HG02852 (cell line): ENCODE results near the gene SFRP2.

Experiments
- ATAC-seq: cut with Tn5 transposase; IDR thresholded peaks from one replicate; pipeline ENCODE4 v1.9.1; 2021; ENCODE audit warnings: mild to moderate bottlenecking, moderate library complexity; ENCODE audit not compliant: unreplicated experiment

The SFRP2 gene

DNA sequence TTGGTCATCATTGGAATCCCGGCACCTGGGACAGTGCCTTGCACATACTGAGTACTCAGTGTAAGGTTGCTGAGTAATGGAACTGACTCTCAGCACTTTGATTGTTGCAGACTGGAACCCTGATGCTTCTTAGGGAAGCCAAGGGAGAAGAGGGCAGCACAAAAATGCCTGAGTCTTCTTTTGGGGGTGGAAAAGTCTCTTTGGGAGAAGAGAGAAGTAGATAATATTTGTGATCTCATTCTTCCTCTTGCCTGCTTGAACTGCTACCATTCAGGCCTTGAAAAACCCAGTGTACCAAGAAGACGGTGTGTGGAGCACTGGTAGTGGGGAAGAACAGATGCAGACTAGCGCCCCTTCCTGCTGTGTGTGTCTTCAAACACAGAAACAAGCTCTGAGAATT lies 12.3 kb downstream of the SFRP2 start:
- ATAC-seq: no peak

DNA sequence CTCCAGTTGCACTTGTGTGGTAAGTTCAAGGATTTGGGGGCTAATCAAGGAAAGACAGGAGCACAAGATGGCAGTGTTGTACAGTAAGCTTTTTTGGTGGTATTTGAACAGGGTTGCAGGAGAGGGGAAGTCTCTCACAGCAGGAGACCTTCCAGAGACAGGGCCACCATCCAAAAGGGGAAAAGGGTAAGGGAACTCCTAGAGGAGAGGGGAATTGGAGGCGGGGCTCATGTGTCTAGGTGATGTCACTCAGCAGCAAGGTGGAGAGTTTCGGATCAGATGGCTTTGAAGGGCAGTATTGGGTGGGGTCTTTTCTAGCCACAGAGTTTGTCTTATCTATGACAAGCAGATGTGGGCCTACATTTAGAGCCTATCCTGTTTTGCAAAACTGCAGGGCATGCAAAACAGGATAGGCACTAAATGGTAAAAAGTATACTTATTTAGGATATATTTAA lies 15.6 kb downstream of the SFRP2 start:
- ATAC-seq: no peak

DNA sequence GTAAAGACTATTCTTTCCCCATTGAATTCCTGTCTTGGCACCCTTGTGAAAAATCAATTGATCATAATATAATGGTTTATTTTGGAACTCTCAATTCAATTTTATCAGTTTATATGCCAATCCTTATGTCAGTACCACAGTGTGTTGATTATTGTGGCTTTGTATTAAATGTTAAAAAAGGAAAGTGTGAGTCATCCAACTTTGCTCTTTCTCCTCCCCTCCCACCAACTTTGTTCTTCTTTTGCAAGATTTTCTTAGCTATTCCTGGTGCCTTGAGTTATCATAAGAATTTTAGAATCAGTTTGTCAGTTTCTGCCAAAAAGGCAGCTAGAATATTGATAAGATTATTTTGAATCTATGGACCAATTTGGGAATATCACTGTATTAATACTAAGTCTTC lies 17.8 kb downstream of the SFRP2 start:
- ATAC-seq: no peak

DNA sequence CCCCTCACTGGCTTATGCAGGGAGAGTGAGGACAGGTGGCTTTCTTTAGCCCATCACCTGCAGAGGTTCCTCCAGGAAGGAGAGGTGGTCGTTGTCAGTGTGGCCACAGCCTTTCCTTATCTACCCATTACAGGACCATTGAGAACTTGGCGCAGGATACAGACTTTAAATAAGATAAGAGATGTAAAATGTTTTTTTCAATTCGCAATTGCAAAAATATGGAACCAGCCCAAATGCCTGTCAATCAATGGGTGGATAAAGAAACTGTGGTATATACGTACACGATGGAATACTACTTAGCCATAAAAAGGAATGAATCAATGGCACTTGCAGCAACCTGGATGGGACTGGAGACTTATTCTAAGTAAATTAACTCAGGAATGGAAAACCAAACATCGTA lies 22.1 kb downstream of the SFRP2 start:
- ATAC-seq: no peak

DNA sequence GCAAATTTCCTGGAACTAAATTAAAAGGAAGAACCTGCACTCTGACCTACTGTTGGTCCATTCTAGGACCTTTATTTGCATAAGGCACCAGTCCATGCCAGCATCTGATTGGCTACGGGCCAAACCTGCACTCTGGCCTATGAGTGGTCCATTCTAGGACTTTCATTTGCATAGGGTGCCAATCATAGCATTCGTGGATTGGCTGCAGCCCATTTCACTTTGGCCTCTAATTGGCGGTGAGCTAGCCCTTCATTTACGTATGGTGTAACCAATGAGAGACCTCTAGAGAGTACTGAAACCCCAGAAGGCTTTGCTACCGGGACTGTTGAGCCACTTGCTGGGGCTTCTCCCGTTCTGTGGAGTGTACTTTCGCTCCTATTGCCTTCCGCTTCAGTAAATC lies 23.0 kb downstream of the SFRP2 start:
- no peak for ATAC-seq

DNA sequence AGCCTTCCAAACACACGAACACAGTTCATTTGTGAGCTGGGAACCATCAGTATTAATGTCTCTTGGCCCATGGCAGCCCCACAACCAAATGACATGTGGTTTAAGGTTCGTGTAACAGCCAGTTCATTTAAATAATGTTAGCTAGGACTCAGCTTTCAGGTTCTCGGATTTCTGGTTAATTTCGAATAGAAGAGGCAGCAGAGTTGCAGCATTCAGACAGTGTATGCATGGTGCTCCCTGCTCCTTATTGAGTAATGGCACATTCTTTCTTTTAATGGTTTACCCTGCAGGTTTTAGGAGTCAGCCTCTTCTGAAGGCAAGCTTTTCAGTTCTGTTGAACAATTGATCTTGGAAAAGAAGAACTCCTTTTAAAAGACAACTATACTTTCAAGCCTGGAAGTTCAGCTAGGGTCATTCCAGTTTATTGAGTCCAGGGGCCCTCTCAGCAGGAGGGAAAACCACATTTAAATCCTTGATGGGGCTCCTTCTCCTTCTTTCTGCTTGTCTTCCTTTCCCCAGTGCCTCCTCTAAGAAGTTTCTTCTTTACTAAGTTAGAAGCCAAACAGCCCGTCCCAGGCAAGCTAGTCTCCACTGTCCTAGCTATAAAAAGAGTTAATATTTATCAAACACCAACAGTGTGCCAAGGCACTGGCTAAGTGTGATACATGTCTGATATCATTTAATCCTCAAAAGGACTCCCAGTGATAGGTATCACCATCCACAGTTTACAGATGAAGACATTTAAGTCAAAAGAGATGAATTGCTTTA lies 24.1 kb downstream of the SFRP2 start:
- ATAC-seq: no peak

DNA sequence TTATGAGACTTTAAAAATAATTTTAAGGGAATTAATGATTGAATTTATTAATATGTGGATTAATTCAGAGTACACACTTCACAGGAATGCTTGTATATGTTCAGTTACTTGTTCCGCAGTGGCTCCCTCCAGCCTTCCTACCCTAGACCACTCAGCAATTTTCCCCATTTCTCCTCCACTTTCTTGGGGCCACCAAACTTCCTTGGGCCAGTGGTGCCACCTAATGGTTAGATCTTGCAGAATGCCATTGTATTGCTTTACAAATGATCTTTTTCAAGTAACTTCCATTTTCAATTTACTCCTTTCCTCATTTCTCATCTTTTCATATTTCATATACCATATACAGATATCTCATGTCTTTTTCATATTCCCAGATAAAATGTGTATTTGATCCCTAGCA lies 25.5 kb downstream of the SFRP2 start:
- ATAC-seq: no peak

DNA sequence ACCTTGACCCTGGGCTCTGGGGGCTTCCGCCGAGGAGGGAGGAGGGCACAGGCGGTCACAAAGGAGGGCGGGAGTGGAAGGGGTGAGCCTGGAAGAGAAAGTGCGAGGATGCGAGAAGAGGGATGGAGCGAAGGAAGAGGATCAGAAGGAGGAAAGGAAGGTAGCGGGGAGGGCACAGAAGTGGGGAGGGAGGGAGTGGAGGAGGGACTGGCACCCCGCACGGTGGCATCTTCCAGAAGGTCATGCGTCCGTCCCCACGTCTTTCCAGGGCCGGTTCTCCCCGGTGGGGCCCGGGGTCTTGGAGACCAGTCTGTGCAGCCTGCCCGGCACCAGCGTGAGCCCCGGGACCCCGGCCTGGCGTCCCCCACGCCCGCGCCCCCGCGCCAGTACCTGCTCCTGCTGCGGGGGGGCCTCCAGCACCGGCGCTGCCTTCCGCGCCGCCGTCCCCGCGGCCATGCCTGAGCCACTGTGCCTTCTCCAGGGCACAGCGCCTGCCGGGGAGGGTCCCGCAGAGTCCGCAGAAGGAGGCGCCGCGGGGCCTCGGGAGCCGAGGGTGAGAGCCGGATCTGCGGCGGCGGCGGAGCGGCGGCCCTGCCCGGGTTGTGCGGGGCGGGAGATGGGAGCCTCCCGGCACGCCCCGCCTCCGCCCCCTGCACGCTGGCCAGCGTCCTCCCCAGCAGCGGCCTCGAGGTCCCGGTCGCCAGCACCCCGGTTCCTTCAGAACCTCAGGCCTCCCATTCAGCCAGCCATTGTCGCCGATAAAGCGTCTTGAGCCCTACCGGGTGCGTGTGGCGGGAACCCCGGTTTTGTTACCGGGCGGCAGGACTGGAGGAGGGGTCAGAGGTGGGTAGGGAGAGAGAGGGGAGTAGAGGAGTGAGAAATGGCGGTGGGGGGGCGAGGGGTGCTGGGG lies 29.2 kb downstream of the SFRP2 start, which contains the start of gene RNF175:
TSS of gene RNF175 (minus strand) at position 618 of the 910 bp plus-strand sequence. CDS start at position 456, 162 bp downstream.
- no peak for ATAC-seq

DNA sequence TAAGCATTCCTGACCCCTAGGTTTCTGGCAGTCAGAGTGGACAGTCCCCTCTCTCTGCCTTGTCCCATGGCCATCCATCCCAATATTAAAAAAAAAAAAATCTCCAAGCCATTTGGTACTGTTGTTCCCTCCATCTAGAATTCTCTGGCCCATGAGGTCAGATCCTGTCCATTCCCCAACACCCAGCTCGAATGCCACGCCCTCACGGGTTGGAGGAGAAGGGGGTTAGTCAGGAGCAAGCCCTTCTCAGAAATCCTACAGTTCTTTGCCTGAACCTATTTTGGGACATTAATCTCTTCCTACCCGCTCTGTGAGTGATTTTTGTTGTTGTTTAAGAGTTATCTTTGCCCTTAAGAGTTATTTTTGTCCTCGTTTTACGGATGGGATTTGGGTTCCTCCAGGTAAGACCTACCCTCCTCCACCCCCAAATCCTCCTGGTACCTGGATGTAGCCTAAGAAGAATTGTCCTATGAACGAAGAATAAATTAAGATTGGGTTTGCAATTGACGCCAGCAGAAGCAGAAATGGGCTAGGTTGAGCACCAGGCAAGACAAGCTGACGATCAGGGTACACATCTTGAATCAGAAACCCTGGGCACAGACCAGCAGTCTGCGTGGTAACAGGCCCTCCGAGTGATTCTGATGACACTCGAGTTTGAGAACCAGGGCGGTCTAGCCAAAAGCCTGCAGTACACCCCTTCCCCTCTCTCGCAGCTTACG lies 30.0 kb downstream of the SFRP2 start:
- ATAC-seq: no peak

DNA sequence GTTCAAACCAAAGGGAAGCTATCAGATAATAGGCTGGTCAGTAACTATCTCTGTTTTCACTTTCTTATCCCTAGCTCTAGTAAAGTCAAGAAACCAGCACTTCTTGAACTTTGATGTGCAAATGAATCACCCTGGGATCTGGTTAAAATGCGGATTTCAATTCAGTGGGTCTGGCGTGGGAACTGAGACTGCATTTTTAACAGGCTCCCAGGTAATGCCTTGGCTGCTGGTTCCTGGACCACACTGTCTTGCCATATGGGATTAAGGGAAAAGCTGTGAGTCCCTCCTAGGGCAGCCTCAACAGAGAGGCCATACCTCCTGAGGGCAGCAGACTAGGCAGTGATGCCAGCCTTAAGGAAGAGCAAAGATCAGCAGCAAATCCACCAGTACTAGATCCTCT lies 30.7 kb downstream of the SFRP2 start:
- no peak for ATAC-seq

DNA sequence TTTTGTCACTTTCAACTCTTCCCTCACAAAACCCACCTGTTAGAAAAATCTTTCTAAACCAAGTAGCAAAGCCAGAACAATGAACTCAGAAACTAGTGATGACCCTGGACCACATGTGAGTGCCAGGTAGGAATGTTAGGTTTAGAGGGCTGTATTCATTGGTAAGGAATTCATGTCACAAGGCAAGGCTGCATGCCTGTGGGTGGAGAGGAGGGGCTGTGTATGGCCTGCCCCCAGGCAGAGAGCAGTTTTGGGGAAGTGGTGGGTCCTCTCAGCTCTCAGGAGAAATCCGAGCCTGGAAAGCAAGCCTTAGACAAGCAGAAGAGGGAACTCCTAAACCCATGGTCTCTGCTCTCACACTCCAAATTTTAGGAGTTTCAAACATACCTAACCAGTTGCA lies 31.5 kb downstream of the SFRP2 start:
- ATAC-seq: no peak

DNA sequence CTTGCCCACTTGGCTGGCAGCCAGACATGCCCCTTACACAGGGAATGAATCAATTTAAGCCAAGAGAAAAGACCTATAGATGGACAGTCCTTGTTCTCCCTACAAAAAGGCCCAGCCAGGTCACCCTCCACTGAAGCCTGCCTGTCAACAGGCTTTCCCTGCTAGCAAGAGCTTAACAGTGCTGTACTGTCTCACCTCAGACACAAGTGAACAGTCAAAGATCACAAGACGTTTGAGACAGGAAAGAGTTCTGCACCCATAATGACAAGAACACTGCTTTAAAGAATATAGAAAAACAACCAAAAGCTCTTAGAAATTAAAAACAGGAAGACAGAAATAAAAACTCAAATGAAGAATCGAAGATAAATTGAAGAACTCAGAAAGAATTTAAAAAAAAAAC lies 33.7 kb downstream of the SFRP2 start:
- no peak for ATAC-seq

DNA sequence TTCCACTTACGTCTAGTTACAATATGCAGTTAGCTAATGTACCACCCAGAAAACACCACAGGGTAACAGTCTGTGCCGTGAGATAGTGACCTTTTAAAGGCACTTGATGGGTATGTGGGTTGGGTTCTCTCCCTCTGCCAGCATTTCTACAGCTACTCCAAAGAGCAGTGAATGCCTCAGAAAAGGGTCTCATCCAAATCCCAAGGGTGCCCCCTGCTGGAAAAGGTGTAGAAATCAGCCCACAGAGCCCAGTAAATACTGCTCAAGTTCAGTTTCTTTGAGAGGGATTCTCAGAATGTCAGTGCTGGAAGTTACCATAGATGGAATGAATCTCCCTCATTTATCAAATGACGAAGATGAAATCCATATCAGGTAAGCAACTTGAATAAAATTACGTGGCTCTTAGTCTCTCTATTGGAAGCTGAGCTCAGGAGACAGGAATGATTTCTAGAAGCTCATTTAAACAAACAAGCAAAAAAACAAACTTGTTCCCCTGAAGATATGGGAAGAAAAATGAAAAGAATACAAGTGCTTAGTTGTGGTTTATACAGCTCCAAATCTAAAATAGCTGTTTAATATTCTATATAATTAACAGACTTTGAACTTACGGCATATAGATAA lies 38.6 kb downstream of the SFRP2 start:
- ATAC-seq: peak; percentile 85

DNA sequence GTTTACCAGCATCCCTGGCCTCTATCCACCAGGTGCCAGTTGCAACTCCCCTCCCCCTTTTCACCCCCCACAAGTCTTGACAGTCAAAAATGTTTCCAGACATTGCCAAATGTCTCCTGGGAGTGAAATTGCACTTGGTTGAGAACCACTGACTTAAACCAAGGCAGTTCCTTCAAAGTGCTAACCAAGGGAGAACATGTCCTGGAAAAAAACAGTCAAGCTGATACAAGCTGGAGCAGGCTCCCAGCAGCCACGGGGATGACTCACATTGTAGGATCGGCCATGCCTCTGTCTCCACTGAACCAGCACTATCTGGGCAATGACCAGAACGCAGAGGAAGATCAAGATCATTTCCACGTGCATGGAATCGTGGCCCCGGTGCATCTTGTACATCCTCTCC lies 40.5 kb downstream of the SFRP2 start:
- ATAC-seq: no peak

DNA sequence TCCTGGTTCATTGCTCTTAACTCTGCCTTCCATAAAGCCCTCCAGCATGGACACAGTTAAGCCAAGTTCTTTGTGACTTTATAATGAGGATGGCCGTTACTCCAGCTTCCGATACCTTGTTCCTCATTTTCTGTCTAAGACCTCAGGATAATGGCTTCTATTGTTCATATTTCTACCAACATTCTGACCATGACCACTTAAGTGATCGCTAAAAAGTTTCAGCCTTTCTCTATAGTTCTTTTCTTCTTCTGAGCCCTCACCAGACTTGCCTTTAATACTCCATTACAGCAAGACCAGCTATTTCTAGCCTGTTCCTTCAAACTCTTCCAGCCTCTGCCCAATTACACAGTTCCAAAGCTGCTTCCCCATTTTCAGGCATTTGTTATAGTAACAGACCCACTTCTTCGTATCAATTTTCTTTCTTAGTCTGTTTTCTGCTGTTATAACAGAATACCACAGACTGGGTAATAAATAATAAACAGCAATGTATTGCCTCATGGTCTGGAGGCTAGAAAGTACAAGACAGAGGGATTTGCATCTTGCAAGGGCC lies 41.4 kb downstream of the SFRP2 start:
- no peak for ATAC-seq

DNA sequence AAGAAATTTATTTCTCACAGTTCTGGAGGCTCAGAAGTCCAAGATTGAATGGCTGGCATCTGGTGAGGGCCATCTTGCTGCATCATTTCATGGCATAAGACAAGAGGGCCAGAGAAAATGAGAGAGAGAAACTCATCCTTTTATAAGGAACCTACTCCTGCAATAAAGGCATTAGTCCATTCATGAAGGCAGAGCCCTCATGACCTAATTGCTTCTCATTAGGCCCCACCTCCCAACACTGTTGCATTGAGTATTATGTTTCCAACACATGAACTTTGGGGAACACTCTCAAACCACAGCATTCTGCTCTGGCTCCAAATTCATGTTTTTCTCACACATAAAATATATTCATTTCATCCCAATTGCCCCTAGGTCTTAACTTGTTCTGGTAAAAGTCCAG lies 43.2 kb downstream of the SFRP2 start:
- ATAC-seq: no peak

DNA sequence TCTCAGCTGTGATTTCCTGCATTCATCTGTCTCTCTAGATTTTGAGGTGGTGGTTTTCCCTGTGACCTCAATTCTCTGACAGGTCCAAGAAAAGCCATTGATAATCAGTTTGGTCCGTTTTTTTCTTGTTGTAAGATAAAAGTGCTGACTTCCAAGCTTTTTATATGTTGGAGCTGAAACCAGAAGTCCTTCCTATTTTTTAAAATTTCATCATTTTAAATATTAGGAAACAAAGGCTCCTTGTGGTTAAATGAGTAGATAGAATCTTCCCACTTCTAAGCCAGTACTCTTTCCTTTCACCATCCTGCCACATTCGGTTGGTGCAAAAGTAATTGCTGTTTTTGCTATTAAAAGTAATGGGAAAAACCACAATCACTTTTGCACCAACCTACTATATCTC lies 47.3 kb downstream of the SFRP2 start:
- ATAC-seq: no peak

DNA sequence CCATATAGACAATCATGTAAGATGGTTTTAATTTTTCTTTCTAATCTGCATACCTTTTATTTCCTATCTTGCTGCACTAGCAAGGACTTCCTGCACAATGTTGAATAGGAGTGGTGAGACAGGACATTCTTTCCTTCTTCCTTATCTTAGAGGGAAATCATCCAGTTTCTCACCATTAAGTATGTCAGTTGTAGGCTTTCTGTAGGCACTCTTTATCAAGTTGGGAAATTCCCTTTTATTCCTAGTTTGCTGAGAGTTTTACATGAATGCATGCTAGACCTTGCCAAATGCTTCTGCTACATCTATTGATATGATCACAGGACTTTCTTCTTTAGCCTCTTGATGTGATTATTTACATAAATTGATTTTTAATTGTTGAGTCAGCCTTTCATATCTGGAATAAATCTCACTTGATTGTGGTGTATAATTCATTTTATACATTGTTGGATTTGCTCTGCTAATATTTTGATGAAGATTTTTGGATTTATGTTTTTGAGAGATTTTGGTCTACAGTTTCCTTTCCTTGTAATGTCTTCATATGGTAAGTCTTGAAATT lies 52.9 kb downstream of the SFRP2 start:
- ATAC-seq: no peak

DNA sequence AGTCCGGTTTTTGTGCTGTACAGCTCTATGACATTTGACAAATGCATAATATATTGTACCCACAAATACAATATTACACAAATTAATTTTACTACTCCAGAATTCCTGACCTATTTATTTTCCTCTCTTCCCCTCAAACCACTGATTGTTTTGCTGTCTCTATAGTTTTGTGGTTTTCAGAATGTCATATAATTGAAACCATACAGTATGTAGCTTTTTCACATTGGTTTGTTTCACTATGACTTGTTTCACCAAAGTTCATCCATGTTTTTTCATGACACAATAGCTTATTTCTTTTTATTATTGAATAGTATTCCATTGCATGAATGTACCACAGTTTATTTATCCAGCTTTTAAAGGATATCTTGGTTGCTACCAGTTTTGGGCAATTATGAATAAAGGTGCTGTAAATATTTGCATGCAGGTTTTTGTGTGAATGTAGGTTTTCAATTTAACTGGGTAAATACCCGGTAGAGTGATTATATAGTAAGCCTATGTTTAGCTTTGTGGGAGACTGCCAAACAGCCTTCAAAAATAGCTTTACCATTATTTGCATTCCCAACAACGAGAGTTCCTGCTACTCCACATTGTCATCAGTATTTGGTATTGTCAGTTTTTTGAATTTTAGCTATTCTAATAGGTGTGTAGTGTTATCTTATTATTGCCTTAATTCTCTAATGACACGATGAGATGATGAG lies 55.0 kb downstream of the SFRP2 start:
- ATAC-seq: no peak

DNA sequence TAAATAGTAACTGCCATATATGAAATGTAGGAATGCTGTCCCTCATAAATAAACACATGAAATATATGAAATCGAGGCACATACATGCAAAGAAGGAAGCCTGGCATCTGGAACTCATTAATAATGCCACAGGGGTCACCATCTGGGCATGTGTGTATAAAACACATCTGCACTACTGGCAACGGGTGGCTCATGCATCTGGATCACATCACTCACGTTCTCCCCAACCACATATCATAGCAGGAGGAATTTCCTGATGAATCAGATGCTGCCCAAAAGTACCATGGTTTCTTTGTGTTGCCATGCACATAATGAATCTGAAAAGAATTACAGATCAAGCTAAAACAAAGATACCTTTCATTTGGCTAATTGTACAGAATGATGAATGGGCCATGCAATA lies 57.6 kb downstream of the SFRP2 start:
- no peak for ATAC-seq
